Natural killer cell treated with Interleukin-12 subunit alpha and Interleukin-12 subunit beta and Interleukin-15 and Interleukin-18, amount 100 ng/mL, for 72 hours (primary cell): ENCODE data around the gene GRK1. TPM values are rescaled to one million over a fixed set of nuclear protein-coding genes. Genes with fewer than 3 reads are reported as not detected.
A peak's percentile ranks its signal among the peaks of the same experiment; 100 is the strongest.

Experiments
- ATAC-seq, 2 donors: fragments of 150-1000 bp; cut with Tn5 transposase in 1 of 2; sonication (Bioruptor Pico), chemical (Tn5 transposase) in 1 of 2; 2 replicates each; pipeline ENCODE4 v1.10.0; 2021
- DNase-seq: peaks from one replicate; pipeline ENCODE4 v3.0.0; 2022; ENCODE audit warnings: low spot score
- H3K27ac Mint-ChIP-seq, 2 donors: 1 replicate in 1 of 2; 2 replicates in 1 of 2; pipeline ENCODE4 v1.8.0; 2022; ENCODE audit warnings: mixed read lengths in 2 of 2, mild to moderate bottlenecking in 1 of 2, moderate library complexity in 1 of 2
- H3K27me3 Mint-ChIP-seq, 2 donors: 1 replicate in 1 of 2; 2 replicates in 1 of 2; pipeline ENCODE4 v1.8.0; 2022; ENCODE audit warnings: mixed read lengths in 2 of 2
- H3K36me3 Mint-ChIP-seq: one replicate; pipeline ENCODE4 v1.8.0; 2022; ENCODE audit warnings: mixed read lengths
- H3K4me1 Mint-ChIP-seq, 2 donors: 1 replicate in 1 of 2; 2 replicates in 1 of 2; pipeline ENCODE4 v1.8.0; 2022; ENCODE audit warnings: low read depth in 2 of 2, mixed read lengths in 2 of 2, mild to moderate bottlenecking in 1 of 2
- H3K4me3 Mint-ChIP-seq: one replicate; pipeline ENCODE4 v1.8.0; 2022; ENCODE audit warnings: mixed read lengths
- H3K9me3 Mint-ChIP-seq: 2 replicates; pipeline ENCODE4 v1.8.0; 2022; ENCODE audit warnings: mixed read lengths
- total RNA-seq, 2 donors: library from RNA; stranded (reverse); gene quantifications; one replicate each; pipeline ENCODE4 v1.2.3, GENCODE V29; 2022

GRK1 gene
- total RNA-seq, 2 donors from 2014 or later, result 0.14 TPM; not detected in 1

DNA sequence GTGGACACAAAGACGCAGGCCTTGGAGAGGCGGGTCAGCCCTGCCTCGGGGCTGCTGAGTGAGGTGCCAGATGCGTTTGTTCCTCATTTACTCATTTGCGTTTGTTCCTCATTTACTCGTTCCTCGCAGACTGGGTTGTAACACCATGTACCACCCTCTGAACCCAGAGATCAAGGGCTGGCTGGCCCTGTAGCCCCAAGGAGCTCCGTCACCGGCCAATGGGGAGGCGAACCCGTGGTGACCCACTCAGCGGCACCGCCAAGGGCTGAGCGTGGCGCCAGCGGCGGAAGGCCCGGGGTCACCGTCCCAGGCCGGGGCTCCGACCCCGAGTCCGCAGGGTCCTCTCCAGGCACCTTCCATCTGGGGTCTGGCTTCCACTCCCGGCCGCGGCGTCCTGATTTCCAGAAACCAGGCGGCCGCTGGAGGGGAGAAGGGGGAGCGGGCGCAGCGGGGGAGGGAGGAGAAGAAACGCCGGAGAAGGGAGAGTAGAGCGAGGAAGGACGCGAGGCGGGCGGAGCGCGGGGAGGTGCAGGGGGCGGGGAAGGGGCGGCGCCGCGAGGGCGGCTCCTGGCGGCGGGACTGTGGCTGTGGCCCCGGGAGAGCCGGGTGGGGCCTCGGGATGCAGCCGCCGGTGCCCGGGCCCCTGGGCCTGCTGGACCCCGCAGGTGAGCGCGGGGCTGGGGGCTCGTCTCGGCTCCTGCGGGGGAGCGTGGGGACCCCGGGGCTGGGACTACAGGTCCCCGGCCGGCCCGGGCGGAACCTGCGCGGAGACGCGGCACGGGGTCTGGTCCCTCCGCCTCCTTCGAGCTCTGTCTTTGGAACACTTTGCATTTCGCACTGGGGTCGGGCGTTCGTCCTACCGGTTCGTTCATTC, 91.9 kb downstream of the GRK1 start, which contains the start of gene TMEM255B:
Gene TMEM255B (plus strand): TSS at position 576 of the 874 bp plus-strand sequence. CDS start 44 bp downstream, at position 620.
- H3K4me1 Mint-ChIP-seq, result peaks cover 13 to 18% of the 10 kb centered on the region in 2 donors
- no peak for DNase-seq
- H3K4me3 Mint-ChIP-seq, result peak within 1 kb of the TSS; percentile 93
- no peak within 1 kb of the TSS for H3K27ac Mint-ChIP-seq
- no peaks in the 10 kb centered on the region for H3K9me3 Mint-ChIP-seq
- H3K27me3 Mint-ChIP-seq, result peaks cover 48 to 60% of the 10 kb centered on the region in 2 donors
- no peaks in the 10 kb centered on the region for H3K36me3 Mint-ChIP-seq
- peak; percentile 94 to 96 for ATAC-seq

DNA sequence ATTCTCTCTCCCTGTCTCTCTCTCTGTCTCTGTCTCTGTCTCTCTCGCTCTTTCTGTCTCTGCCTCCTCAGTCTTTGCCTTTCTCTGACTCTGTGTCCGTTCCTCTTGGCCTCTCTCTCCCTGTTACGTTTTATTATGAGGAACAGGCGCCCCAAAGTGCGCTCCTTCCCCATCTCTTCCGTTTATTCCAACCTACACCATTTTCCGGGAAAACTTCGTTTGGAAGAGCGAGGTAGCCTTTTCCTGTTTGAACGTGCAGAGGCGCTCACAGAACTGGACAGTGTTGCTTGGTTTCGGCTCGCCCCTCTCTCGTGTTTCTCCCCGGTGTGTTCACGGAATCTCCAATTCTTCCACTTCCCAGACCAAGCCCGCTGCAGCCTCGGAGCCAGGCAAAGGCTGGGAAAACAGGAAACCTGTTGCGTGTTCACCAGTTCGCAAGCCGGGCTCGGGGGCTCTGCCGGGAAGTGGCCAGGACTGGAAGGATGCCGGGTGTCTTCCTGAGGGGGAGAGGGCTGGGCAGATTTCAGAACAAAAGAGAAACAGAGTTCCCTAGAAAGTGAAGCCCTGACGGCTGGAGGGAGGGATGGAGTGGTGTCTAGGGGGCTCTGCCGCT, 92.6 kb downstream of the GRK1 start:
- Mint-ChIP-seq H3K27ac (no peak overlapping the region), H3K4me1 (peaks cover 13 to 18% of the 10 kb centered on the region in 2 donors), H3K27me3 (peaks cover 47 to 61% of the 10 kb centered on the region in 2 donors), H3K36me3 (no peaks in the 10 kb centered on the region), H3K4me3 (peak overlapping the region; percentile 93), H3K9me3 (no peaks in the 10 kb centered on the region)
- no peak for ATAC-seq
- DNase-seq, result no peak

DNA sequence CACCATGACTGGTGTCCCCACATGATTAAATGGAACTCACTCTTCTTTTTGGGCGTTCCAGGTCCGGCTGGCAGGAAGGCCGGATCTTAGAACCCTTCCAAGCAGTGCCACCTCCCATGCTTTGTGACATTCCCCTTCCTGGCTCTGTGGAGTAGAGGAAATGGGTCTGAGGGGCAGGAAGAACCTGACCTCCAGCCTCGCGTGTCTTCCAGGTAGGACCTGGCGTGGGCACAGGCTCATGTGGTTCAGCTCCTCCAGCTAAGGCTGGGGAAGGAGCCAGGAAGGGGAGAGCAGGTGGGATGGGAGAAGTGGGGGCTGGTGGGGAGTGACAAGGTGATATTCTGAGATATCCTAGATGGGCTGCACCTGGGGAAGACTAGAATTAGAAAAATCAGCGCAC, 94.1 kb downstream of the GRK1 start:
- H3K27ac Mint-ChIP-seq, result no peak overlapping the region
- H3K4me1 Mint-ChIP-seq, result peaks cover 13 to 18% of the 10 kb centered on the region in 2 donors
- no peaks in the 10 kb centered on the region for H3K9me3 Mint-ChIP-seq
- H3K27me3 Mint-ChIP-seq, result peaks cover 44 to 61% of the 10 kb centered on the region in 2 donors
- ATAC-seq, result no peak
- DNase-seq, result no peak
- no peaks in the 10 kb centered on the region for H3K36me3 Mint-ChIP-seq
- peak overlapping the region; percentile 18 for H3K4me3 Mint-ChIP-seq

DNA sequence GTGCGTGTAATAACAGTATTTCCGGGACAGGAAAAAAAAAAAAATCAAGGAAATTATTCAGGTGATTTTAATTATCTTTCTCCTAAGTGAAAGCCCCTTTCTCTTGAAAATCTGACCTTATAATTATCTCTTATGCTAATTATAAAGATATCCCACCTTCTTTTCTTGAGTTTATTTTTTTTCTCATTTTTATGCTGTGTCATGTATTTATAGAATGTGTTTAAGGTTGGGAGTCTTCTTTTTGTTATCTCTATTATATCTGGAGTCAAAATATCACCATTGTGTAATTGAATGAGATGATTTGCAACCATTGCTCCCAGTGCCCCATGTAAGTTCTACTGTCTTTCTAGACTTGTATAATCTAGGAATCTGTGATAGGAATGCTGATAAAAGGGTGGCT, 95.1 kb downstream of the GRK1 start:
- Mint-ChIP-seq H3K27me3 (peaks cover 42 to 56% of the 10 kb centered on the region in 2 donors), H3K36me3 (no peaks in the 10 kb centered on the region), H3K27ac (no peak overlapping the region), H3K9me3 (no peaks in the 10 kb centered on the region), H3K4me3 (no peak overlapping the region), H3K4me1 (peaks cover 11 to 14% of the 10 kb centered on the region in 2 donors)
- DNase-seq (no peak), ATAC-seq (no peak)

DNA sequence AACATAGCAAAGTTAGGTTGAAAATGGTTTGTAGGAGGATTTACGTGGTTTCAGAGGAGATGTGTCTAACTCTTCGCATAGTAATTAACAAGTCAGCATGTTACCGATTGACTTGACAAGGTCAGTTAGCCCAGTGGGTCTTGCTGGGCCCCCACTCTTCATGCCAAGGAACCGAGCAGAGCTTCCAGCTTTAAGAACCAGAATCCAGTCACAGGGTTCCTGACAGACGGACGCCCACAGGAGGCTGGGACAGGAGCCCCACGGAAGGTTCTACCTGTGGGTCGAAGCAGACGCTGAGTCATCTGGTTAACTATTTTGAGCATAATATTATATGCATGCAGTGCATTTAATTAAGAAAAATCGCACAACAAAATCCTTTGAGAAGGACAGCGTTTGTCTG, 95.5 kb downstream of the GRK1 start:
- no peak for ATAC-seq
- Mint-ChIP-seq H3K9me3 (no peaks in the 10 kb centered on the region), H3K4me1 (peaks cover 10 to 13% of the 10 kb centered on the region in 2 donors), H3K4me3 (no peak overlapping the region), H3K27ac (no peak overlapping the region), H3K27me3 (peaks cover 40 to 56% of the 10 kb centered on the region in 2 donors), H3K36me3 (no peaks in the 10 kb centered on the region)
- no peak for DNase-seq

DNA sequence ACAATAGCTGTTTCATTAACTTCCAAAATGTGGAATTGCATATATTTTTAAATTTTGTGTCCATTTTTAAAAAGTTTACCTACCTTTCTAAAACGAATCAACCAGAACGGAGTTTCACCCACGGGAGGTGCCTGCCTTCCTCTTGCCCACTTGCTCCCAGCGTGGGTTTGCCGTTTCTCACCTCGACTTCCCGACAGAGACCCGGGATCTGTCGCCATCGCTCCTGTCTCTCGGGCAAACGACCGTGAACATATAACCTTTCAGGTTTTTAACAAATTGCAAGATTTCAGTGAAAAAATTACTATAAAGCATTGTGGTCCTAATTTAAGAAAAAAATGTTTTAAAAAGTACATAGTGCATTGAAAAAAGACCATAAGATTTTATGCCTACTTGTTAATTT, 96.2 kb downstream of the GRK1 start:
- Mint-ChIP-seq H3K4me3 (no peak overlapping the region), H3K36me3 (no peaks in the 10 kb centered on the region), H3K27ac (no peak overlapping the region), H3K4me1 (peaks cover 10 to 13% of the 10 kb centered on the region in 2 donors), H3K9me3 (no peaks in the 10 kb centered on the region), H3K27me3 (peaks cover 34 to 56% of the 10 kb centered on the region in 2 donors)
- no peak for ATAC-seq
- no peak for DNase-seq

DNA sequence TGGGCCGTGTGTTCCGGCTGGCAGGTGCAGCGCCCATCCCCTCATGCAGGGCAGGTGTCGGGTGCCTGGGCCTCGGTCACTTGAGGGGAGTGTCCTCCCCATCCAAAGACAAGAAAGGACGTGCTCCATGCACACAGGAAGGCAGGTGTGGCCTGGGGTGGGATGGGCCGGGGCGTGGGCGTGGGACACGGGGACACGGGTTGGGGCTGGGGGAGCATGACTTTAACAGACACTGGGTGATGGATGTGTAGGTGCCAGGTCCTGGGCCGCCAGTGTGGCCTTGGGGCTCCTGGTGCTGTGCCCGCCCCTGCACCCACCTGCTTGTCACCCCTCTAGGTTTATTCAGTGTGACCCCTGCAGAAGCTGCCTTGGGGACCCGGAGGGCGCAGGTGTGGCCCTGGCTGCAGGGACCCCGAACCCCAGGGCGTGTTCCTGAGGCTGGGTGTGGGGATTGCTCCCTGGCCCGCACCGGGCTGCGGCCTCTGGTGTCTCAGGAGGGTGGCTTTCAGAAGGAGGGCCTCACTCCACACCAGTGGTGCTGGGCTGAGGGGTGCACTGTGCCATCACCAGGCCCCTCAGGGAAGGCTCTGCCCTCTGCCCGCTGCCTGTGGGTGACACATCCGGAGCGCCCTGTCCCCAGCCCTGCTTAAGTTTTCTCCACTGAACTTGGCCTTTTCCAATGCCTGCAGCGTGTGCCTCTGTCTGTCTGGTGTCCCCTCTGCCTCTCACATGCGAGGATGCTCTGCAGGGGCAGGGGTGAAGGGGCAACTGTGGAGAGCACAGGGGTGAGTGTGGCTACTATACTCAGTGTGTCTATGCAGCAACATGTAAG, 97.2 kb downstream of the GRK1 start:
- ATAC-seq, result peak; percentile 43
- no peak for DNase-seq
- Mint-ChIP-seq H3K27ac (no peak overlapping the region), H3K27me3 (peaks cover 34 to 51% of the 10 kb centered on the region in 2 donors), H3K9me3 (no peaks in the 10 kb centered on the region), H3K36me3 (no peaks in the 10 kb centered on the region), H3K4me1 (peaks cover 6 to 12% of the 10 kb centered on the region in 2 donors), H3K4me3 (no peak overlapping the region)

DNA sequence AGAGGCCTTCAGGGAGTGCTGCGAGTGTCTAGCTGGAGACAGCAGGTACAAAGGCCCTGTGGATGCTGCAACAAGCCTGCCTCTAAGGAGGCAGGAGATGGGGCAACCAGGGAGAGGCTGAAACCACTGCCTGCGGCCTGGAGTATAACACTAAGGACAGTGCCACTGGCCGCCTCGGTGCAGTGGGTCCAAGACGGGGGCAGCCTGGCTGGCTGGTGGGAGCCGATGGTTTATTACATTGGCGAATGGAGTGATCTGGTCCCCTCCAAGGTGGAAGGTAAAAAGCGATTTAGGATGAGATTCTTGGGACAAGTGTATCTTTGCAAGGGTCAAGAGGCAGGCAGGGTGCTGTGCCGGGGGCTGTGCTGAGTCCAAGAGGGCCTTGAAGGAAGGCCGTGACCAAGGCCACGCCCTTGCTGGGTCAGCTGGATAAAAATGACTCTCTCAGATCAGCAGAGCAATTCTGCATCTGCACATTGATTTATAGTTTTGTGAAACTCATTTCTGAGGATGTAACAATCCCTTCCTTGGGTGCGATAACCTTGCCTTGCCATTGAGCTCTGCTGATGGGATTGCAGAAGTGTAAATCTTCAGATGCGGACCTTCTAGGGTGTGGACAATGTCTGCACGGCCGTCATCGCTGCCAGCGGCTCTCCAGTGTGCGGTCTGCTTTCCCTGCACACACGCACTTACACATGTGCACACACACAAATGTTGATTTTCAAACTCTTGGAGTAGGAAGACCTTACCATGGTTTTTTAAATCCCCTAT, 98.0 kb downstream of the GRK1 start:
- ATAC-seq, result peak in 1 of 2 donors; percentile 21
- no peak overlapping the region for H3K27ac Mint-ChIP-seq
- no peak for DNase-seq
- no peaks in the 10 kb centered on the region for H3K9me3 Mint-ChIP-seq
- H3K4me1 Mint-ChIP-seq, result peaks cover 0 to 5% of the 10 kb centered on the region in 2 donors
- H3K27me3 Mint-ChIP-seq, result peaks cover 30 to 43% of the 10 kb centered on the region in 2 donors
- no peak overlapping the region for H3K4me3 Mint-ChIP-seq
- no peaks in the 10 kb centered on the region for H3K36me3 Mint-ChIP-seq

DNA sequence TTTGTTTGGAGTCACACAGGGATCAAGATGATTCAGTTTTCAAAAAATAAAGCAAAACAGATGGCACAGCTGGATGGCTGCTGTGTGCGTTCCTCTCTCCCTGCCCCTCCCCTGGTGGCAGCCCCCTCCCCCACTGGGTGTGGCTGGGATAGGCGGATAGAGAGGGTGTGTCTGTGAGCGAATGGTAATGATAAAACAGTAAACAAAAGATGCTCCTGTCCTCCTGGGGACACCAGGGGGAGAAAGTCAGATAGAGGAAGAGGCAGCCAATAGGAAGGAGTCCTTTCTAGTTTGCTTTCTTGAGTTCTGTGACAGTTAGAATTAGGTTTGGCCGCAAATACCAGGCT, 98.5 kb downstream of the GRK1 start:
- Mint-ChIP-seq H3K4me1 (peaks cover 0 to 1% of the 10 kb centered on the region in 2 donors), H3K36me3 (no peaks in the 10 kb centered on the region), H3K9me3 (no peaks in the 10 kb centered on the region), H3K27ac (no peak overlapping the region), H3K4me3 (no peak overlapping the region), H3K27me3 (peaks cover 28 to 38% of the 10 kb centered on the region in 2 donors)
- DNase-seq (no peak), ATAC-seq (no peak)

DNA sequence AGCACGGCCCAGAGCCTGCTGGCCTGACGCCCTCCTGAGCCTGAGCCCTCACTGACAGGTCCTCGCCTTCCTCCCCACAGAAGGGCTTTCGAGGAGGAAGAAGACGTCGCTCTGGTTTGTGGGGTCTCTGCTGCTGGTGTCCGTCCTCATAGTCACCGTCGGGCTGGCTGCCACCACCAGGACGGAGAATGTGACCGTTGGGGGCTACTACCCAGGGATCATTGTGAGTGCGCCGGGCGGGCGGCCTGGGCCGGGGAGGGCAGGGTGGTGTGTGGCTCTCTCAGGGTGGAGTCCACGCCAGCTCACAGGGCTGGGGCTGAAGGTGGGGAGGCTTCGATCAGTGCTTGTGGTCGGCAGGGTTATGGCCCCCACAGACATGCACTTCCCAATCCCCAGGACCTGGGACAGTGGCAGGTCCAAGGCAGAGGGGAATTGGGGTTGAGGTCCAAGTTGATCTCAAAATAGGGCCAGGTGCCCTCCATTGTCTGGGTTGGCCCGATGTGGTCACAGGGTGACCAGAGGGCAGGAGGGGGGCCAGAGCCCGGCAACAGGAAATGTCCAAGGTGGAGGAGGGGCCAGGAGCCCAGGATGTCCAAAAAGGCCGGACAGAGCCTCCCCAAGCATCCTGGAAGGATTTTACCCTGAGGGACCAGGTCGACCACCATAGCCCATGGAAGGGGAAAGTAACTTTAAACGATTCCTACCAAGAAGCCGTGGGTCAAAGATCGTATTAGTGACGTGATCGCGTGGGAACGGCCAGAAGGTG, 99.2 kb downstream of the GRK1 start:
- H3K27ac Mint-ChIP-seq, result no peak overlapping the region
- H3K9me3 Mint-ChIP-seq, result no peaks in the 10 kb centered on the region
- H3K27me3 Mint-ChIP-seq, result peaks cover 21 to 31% of the 10 kb centered on the region in 2 donors
- H3K4me1 Mint-ChIP-seq, result no peaks in the 10 kb centered on the region
- DNase-seq (no peak), ATAC-seq (peak in 1 of 2 donors; percentile 55)
- H3K36me3 Mint-ChIP-seq, result no peaks in the 10 kb centered on the region
- no peak overlapping the region for H3K4me3 Mint-ChIP-seq

DNA sequence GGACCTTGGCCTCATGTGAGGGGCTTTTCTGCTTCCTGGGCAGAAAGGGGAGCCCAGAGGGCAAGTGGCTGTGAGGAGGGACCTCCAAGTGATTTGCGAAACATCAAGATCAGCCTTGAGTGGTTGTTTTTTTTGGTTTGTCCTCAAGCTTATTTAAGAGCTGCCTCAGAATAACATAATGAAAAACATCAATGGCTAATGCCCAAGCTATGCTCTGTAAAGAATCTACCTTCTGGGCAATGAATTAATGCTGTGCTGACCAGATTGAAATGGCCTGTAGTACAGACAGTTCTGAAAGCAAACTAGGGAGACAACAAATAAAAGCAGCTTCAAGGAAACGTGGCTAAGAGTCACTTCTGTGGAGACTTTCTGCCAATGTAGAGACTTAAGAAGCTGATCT, 100.3 kb downstream of the GRK1 start:
- Mint-ChIP-seq H3K27me3 (peaks cover 15 to 19% of the 10 kb centered on the region in 2 donors), H3K4me3 (no peak overlapping the region), H3K36me3 (no peaks in the 10 kb centered on the region), H3K4me1 (peaks cover 4 to 5% of the 10 kb centered on the region in 2 donors), H3K9me3 (peaks cover under 1% of the 10 kb centered on the region), H3K27ac (no peak overlapping the region)
- no peak for DNase-seq
- ATAC-seq, result no peak

DNA sequence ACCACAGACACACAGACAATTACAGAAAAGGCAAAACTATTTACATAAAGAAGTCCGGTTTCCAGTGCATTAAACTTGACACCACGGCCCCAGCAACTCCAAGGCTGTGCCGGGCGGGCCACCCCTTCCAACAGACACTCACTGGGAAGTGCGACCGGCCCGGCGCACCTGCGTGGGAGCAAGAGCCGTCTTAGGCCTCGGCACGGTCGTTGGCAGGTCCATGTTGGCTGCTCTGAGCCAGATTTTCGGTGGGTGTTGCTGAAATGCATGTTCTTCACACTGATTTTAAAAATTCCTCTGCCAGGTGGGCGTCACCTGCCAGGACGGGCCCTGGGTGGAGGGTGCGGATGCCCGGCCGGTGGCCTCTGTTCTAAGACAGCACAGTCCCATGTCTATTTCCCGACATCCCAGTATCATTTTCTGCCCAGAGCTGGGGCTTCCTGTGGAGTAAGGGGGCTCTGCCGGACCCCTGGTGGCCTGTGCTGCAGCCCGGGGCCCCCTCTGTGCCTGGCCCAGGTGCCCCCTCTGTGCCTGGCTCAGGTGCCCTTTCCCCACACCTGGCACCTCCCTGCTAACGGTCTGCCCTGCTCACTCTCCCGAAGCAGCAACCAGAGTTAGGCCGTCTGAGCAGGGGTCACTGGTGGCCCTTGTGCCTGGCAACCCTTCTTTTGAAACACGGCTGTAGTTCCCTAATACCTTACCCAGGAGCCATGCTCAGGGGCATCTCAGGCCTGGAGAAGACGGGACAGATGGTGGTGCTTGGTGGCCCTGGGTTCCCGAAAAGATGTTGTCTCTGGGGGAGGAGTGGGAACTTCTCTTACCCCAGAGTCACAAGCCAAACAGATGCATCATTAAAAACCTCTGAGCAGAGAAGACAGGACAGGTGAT, 101.2 kb downstream of the GRK1 start:
- peaks cover 13% of the 10 kb centered on the region in 2 donors for H3K27me3 Mint-ChIP-seq
- peaks cover 7 to 10% of the 10 kb centered on the region in 2 donors for H3K4me1 Mint-ChIP-seq
- DNase-seq, result no peak
- no peak overlapping the region for H3K27ac Mint-ChIP-seq
- no peaks in the 10 kb centered on the region for H3K36me3 Mint-ChIP-seq
- no peak for ATAC-seq
- no peak overlapping the region for H3K4me3 Mint-ChIP-seq
- H3K9me3 Mint-ChIP-seq, result peaks cover 5% of the 10 kb centered on the region
